AG08396 (cell line): ENCODE results near the gene TPI1.
A peak's percentile ranks its signal among the peaks of the same experiment; 100 is the strongest.

ENCODE experiments used
- DNase-seq: peaks from one replicate; pipeline ENCODE4 v3.0.0; 2012; ENCODE audit warnings: low spot score, mixed read lengths

The TPI1 gene

DNA sequence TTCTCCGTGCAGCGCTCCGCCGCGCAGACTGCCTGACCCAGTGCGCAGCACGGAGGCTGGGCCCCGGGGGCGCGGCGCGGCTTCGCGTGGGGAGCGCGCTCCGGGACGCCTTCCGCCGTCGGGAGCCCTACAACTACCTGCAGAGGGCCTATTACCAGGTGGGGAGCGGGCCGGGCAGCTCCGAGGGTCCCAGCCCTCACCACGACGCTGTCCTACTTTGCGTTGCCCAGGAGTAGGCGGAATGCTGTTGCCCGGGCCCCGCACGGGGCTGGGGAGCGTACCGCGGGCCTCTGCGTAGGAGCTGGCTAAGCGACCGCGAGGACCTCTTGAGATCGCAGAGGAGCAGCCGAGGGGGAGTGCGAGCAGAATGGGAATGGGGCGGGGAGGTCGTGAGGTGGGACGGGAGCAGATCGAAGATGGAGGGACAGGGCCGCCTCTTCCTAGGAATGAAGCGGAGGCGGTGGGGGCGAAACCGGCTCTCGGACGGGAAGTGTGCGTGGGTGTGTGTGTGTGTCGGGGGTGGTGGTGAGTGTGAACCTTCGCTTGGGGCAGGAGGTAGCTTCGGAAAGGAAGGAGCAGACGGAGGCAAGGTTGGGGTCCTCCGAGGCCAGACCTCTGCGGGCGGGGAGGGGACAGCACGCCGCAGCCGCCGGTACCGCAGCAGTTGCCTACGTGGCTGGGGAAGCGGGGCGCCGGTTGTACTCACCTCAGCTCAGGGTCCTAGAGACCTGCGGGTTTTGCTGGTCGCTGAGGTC, 38.4 kb upstream of the TPI1 start:
- peak; percentile 74 for DNase-seq

DNA sequence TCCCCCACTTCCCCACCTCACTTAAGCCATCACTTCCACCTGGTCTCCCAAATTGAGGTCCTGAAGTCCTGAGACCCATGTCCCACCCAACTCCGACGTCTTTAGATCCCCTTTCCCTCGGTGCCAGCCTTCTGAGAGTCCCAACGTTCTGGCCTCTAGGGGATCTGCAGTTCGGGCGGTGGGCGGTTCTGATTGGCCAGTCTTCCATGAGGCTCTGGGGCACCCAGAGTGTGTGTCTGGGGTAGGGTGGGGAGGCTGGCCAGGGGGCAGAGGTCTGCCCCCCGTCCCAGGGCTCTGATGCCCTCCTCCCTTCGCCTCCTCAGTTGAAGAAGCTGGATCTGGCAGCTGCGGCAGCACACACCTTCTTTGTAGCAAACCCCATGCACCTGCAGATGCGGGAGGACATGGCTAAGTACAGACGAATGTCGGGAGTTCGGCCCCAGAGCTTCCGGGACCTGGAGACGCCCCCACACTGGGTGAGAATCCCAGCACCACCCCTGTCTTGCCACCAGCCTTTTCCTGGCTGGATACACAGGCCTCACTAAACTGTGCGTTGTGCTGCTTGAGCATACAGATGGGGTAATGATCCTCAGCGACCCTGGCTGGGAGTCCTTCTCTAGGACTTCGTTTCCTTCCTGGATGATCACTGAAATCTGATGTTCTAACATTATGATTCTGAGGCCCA, 37.7 kb upstream of the TPI1 start:
- peak; percentile 71 for DNase-seq

DNA sequence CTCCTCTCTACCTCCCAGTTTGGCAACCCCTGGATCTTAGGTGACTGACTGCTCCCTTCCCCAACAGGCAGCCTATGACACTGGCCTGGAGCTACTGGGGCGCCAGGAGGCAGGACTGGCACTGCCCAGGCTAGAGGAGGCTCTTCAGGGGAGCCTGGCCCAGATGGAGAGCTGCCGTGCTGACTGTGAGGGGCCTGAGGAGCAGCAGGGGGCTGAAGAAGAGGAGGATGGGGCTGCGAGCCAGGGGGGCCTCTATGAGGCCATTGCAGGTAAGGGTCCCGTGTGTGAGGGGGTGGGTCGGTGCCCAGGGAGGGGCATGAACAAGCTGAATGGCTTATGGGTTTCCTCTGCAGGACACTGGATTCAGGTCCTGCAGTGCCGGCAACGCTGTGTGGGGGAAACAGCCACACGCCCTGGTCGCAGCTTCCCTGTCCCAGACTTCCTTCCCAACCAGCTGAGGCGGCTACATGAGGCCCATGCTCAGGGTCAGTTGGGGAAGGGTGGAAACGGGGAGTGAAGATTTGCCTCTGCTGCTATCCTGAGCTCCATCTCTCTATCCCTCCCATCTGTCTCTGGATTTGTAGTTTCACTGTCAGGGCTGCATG, 36.9 kb upstream of the TPI1 start:
- no peak for DNase-seq

DNA sequence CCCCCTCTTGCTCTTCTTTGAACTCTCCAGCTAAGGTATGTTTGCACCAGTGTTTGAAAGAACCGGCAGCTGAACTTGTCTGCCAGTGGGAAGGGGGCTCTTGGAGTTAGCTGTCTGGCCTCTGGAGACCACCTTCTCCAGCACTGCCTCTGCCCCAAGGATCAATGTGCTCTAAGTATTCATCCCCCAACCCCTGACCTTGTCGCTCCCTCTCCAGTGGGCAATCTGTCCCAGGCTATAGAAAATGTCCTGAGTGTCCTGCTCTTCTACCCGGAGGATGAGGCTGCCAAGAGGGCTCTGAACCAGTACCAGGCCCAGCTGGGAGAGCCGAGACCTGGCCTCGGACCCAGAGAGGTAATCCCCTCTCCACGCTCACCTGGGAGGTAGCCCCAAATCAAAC, 36.3 kb upstream of the TPI1 start:
- DNase-seq: no peak

DNA sequence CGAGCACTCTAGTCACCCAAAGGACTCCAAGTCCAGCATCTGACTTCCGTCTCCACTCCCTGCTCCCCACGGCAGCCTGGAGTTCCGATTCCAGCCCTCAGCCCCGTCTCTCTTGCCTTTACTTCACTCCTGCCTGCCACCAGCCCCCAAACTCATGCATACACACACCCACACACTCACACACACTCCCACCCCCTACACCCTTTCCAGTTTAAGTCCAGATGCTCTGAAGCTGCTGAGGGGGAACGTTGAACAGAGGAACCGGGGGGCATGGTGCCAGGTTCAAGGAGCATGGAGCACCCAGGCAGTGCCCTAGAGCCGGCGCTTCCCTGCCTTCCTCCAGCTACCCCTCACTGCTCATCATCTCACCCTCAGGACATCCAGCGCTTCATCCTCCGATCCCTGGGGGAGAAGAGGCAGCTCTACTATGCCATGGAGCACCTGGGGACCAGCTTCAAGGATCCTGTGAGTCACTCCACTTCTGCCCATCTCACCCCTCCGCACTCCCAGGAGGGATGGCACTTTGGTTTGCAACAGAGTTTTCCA, 35.8 kb upstream of the TPI1 start:
- no peak for DNase-seq

DNA sequence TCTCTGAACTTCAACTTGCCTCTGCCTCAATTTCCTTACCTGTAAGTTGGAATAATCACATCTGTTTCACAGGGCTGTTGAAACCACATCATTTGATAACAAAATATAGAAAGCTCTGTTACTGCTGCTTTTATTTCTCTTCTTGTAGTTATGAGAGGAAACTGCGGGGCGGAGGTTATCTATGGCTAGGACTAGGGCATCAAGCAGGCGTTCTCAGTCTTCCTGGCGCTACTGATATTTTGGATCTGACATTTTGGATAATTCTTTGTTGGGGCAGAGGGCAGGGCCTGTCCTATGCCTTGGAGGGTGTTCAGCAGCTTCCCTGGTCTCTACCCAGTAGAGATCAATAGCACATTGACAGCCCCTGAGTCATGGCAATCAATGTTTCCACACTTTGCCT, 35.2 kb upstream of the TPI1 start:
- no peak for DNase-seq

DNA sequence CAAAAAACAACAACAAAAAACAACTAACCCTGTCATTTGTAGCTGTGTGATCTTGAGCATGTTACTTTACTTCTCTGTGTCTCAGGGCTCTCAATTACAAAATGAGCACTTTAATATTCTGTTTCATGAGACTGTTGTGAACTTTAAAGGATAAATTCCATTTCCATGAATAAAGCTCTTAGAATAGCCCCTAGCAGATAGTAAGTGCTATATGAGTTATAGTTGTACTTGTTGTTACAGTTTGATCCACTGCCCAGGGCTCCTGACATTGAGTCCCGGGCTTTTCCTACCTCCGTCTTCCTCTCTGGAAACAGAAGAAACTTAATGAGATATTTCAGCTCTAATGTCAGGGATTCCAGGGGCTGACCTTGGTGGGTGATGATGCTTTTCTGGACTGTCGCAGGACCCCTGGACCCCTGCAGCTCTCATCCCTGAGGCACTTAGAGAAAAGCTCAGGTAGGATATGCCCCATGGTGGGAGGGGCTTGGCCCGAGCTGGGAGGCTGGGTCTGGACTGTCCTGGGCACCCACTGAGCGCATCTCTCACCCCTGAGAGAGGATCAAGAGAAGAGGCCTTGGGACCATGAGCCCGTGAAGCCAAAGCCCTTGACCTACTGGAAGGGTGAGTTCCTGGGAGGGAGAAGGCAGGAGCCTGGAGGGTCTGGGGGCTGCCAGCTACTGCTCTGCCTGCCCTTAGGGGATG, 34.0 kb upstream of the TPI1 start:
- peak; percentile 69 for DNase-seq

DNA sequence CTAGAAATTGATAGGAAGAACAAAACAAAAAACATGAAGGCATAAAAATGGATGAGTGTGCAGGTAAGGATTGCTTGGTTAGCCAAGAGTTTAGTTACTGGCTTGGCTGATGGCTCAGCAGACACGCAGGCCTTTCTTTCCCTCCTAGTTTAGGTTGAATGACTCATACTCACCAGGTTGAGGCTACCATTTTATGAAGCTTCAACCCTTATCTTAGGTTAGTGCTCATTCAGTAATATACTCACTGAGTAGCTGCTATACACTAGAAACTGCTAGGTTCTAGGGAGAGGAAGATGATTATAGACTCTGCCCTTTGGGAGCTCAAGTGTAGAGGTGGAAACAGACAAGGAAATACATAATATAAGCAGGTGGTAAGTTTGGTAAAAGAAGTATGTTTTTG, 33.1 kb upstream of the TPI1 start:
- no peak for DNase-seq

DNA sequence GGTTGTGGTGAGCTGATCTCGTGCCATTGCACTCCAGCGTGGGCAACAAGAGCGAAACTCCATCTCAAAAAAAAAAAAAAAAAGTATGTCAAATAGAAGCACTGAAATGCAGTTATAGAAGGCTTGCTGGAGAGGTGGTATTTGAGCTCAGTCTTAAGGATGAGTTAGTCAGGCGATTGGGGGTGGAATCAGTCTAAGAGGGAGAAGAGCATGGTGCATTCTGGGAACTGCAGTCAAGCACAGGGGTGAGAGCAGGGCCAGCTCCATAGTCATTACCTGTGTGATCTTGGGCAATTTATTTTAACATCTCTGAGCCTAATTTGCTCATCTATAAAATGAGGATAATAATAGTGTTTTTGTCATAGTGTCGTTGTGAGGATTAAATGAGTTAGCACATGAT, 32.5 kb upstream of the TPI1 start:
- no peak for DNase-seq

DNA sequence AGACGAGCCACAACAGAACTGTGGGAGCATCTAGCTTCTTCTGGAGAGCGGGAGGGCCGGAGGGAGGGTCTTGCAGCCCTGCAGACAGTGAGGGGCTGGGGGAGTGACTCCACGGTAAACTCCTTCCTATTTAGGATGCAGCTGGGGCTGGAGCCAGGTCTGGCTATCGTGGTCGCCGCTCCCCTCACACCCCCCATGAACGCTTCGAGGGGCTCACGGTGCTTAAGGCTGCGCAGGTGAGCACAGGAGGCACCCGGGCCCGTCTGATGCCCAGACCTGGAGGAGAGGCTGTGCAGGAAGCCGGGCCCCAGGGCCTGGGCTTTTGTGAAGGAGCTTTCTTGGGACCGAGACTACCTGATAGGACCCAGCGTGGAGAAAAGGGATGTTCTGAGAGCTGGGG, 30.5 kb upstream of the TPI1 start:
- DNase-seq: no peak

DNA sequence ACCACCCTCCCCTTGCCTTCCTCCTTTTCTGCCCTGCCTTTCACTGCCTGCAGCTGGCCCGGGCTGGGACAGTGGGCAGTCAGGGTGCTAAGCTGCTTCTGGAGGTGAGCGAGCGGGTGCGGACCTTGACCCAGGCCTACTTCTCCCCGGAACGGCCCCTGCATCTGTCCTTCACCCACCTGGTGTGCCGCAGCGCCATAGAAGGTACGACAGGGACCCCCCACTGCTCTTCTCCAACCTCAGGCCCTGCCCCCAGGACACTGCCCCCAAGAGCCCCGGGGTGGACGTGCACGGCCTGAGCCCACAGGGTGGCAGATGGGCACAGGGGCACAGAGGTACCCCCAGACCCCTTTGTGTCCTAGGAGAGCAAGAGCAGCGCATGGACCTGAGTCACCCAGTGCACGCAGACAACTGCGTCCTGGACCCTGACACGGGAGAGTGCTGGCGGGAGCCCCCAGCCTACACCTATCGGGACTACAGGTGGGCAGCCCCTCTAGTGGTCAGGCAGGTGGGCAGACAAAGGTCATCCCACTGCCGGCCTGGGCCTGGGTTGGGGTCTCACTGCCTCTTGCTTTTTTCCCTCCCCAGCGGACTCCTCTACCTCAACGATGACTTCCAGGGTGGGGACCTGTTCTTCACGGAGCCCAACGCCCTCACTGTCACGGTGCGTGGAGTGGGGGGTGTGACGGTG, 29.8 kb upstream of the TPI1 start:
- no peak for DNase-seq

DNA sequence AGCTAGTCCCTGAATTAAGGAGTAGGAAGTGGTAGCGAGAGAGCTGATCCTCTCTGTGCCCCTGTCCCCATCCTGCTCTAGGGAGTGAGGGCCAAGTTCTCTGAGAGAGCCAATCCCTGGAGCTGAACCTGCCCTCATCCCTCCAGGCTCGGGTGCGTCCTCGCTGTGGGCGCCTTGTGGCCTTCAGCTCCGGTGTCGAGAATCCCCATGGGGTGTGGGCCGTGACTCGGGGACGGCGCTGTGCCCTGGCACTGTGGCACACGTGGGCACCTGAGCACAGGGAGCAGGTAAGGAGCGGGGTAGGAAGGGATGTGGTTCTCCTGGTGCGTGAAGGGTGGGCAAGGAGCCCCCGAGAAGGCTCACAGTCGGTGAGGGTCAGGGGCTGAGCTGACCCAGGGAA, 28.5 kb upstream of the TPI1 start:
- no peak for DNase-seq

DNA sequence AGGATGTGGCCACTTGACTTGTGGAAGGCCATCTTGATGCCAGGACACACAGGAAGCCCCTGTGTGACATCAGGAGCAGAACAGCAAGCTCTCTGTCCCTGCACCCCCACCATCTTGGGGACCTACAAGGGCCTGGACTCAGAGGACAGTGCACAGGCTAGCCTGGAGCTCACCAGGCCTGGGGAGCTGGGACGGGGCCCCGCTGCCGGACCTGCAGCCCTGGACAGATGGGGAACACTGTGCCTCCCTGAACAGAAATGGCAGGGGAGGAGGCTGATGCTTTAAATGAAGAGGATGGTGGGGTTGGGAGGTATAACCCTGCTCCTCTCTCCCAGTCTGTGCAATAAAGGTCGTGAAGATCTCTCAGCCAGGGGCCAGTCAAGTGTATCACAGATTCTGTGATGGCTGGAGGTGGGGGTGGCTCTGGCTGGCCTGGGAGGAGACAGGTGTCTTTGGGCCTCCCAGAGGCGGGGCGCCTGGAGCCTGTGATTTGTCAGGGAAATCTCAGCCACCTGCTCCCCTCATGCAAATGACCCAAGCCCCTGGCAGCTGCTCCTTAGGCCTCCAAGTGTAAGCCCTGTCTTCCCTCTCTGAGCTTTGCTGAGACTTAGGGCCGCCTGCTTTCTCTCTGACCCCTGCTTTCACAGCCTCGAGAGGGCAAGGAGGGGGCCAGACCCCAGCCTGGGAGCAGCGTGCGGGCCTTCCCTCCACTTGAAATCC, 27.7 kb upstream of the TPI1 start:
- DNase-seq: no peak

DNA sequence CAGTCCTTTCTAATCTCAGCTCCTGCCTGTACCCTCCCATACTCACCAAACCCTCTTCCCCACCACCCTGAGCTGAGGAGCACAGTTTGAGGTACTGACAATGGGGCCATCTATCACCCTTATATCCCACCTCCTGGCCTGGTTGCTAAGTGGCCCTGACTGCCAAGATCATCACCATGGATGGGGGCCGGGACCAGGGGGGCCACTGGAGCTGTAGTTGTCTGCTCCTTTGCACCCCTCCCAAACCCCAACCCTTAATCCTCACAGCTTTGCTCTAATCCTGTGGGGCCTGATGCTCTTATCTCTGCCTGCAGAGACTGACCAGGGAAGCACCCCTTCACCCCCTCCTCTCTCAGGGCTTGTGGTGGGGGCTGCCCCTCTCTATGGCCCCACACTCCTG, 27.0 kb upstream of the TPI1 start:
- no peak for DNase-seq

DNA sequence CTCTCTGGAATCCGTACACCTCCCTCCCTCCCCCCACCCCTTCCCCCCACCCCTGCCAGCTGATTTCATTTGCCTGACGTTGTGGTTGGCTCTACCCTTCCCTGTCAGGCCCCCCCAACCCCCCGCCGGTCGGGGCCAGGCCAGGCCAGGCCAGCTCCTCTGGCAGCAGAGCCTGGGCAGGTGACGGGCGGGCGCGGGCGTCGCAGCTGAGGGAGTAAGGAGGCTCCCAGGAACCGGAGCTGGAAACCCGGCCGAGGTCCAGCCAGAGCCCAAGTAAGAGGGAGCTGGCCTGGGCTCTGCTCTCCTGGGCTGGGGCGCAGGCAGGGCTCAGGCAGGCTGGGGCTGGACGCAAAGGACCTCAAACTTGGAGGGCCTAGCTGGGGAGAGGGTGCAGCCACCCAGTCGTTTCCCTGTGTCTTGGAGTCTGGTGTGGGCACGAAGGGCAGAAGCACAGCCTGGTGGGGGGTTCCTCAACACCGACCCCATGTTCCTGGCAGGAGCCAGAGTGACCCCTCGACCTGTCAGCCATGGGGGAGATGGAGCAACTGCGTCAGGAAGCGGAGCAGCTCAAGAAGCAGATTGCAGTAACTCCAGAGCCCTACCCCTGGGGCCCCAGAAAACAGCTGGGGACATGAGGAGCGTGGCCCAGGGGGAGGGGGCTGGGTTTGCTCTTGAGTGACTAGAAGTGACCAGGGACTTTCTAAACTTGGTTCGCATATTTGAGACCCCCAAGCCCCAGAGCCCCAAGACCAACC, 26.4 kb upstream of the TPI1 start, which contains the start of gene GNB3:
TSS of gene GNB3 (plus strand) at position 165 of the 755 bp plus-strand sequence. CDS start at position 528, 363 bp downstream.
- no peak for DNase-seq

DNA sequence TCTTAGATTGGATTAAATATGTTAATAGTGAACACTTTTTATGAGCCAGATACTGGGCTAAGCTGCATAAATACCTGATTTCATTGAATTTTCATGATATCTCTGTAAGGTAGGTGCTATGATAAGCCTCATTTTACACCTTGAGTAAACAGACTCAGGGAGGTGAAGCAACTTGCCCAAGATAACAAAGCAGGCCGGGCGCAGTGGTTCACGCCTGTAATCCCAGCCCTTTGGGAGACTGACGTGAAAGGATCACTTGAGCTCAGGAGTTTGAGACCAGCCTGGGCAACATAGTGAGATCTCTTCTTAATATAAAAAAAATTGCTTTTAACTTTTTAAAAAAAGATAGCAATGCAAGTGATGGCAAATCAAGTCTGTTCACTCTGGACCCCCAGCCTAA, 25.3 kb upstream of the TPI1 start:
- no peak for DNase-seq

DNA sequence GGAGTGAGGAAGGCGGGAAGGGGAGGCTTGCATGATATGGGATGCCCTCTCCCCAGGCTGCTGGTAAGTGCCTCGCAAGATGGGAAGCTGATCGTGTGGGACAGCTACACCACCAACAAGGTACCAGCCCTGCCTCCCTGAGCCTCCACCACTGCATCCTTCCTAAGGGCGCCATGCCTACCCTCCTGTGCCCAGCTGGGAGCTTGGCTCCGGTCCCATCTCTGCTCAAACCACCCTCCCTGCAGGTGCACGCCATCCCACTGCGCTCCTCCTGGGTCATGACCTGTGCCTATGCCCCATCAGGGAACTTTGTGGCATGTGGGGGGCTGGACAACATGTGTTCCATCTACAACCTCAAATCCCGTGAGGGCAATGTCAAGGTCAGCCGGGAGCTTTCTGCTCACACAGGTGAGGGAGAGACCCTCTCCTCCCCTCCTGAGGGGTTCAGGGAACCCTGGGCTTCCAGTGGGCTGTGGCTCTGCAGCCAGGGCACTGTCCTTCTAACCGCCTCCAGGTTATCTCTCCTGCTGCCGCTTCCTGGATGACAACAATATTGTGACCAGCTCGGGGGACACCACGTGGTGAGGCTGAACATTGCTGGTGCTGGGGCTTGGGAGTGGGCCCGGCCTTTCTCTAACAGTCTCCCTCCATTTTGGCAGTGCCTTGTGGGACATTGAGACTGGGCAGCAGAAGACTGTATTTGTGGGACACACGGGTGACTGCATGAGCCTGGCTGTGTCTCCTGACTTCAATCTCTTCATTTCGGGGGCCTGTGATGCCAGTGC, 24.0 kb upstream of the TPI1 start:
- DNase-seq: no peak

DNA sequence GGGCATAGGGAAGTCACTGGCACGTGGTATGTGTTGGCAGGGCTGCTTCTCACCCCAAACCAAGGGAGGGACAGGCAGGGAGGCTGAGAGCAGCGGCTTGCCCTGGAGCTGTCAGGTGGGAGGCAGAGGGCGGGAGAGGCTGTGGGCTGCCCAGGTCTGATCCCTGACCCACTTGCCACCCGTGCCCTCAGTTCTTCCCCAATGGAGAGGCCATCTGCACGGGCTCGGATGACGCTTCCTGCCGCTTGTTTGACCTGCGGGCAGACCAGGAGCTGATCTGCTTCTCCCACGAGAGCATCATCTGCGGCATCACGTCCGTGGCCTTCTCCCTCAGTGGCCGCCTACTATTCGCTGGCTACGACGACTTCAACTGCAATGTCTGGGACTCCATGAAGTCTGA, 21.9 kb upstream of the TPI1 start:
- no peak for DNase-seq

DNA sequence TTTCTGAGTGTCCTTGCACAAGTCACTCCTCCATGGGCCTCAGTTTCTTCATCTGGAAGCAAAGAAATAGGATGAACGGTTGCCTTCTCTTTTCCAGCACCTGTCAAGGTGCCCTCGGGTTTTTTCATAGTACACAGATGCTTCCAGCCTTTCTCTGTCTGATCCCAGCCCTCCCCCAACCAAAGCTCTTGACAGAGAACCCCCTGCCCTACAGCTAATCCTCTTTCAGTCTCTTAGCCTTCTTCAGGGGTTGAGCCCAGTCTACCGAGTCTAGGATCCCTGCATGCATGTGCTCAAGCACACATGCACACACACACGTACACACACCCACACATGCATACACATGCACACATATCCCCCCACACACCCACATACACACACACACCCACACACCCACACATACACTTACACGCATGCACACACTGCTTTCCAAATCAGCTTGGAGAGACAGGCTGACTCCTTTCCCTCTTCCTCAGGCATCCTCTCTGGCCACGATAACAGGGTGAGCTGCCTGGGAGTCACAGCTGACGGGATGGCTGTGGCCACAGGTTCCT, 20.9 kb upstream of the TPI1 start:
- DNase-seq: no peak
